ENCODE measurements around the gene MAGEF1. TPM values are rescaled to one million over a fixed set of nuclear protein-coding genes. Genes with fewer than 3 reads are reported as not detected.

MAGEF1 gene
- total and polyA plus RNA-seq, 12 donors, result 20.1 to 33.9 (median 30.5) TPM

DNA sequence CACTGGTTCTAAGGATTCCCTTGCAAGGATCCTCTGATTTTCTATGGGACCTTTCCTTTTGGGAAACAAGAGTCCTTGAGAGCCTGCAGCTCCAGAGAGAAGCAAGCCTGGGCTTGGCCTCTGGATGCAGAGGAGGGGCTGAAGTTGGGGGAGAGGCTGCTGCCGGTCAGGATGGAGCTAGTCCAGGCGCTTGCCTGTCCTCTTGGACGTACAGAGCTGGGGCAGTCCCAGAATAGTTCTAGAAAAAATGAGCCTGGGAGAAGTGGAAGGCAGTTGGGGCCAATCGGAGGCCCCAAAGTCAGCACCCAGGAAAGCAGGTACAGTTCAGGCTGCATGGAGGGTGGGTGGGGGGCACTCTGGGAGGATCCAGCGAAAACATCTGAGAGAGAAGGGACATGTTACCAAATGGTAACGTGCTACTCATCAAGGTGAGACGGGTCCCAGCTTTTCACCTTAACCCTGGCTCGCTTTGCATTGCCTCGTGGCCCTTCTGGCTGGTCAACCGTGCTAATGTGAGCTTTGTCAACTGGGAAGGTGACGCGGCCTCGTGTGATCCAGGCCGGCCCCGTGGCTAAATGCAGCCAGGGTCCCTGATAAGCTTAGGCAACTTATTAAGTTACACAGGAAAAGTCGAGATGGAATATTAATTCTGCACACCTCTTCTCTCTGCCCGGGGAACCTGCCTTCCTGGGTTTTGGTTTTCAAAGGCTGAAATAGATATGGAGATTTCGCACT, 38.7 kb upstream of the MAGEF1 start:
- Histone ChIP-seq H3K27me3 (peaks cover 0 to 35% (median 13%) of the 10 kb centered on the region in 7 donors), H3K4me3 (no peak overlapping the region), H3K27ac (no peak overlapping the region), H3K4me1 (peaks cover 0 to 11% (median 0%) of the 10 kb centered on the region in 9 donors), H3K36me3 (no peaks in the 10 kb centered on the region), H3K9me3 (no peaks in the 10 kb centered on the region)
- intact Hi-C loops (cut with DNase I), result no loop called here
- ATAC-seq (no peak), DNase-seq (no peak)
- 60 to 66% methylated on average over 18 of the region's 18 CpGs for WGBS, 2 donors
- TF ChIP-seq, protein P1, sequence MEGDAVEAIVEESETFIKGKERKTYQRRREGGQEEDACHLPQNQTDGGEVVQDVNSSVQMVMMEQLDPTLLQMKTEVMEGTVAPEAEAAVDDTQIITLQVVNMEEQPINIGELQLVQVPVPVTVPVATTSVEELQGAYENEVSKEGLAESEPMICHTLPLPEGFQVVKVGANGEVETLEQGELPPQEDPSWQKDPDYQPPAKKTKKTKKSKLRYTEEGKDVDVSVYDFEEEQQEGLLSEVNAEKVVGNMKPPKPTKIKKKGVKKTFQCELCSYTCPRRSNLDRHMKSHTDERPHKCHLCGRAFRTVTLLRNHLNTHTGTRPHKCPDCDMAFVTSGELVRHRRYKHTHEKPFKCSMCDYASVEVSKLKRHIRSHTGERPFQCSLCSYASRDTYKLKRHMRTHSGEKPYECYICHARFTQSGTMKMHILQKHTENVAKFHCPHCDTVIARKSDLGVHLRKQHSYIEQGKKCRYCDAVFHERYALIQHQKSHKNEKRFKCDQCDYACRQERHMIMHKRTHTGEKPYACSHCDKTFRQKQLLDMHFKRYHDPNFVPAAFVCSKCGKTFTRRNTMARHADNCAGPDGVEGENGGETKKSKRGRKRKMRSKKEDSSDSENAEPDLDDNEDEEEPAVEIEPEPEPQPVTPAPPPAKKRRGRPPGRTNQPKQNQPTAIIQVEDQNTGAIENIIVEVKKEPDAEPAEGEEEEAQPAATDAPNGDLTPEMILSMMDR (IDR thresholded peaks at IDR 0.05), result no peak

DNA sequence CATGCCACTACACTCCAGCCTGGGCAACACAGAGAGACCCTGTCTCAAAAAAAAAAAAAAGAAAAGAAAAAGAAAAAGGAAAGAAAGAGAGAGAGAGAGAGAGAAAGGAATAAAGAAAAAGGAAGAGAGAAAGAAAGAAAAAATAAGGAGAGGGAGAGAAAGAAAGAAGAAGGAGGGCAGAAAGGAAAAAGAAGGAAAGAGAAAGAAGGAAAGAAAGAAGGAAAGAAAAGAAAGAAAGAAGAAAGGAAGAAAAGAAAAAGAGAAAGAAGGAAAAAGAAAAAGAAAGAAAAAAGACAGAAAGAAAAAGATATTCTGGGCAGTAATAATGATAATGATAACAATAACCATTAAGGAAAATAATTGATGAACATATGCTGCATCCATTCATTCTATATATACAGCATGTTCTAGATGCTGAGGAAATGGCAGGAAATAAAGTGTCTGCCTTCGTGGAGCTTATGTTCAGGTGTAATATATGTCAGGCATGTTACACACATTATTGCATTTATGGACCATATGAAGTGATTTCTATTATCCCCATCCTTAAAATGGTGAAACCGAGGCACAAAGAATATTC, 37.4 kb upstream of the MAGEF1 start:
- 86 to 92% methylated on average over 2 of the region's 2 CpGs for WGBS, 2 donors
- Histone ChIP-seq H3K36me3 (no peaks in the 10 kb centered on the region), H3K27me3 (peaks cover 0 to 39% (median 13%) of the 10 kb centered on the region in 7 donors), H3K27ac (no peak overlapping the region), H3K4me3 (no peak overlapping the region), H3K4me1 (peaks cover 0 to 9% (median 0%) of the 10 kb centered on the region in 9 donors), H3K9me3 (no peaks in the 10 kb centered on the region)
- intact Hi-C loops (cut with DNase I), result no loop called here
- DNase-seq (no peak), ATAC-seq (no peak)
- TF ChIP-seq, protein P1 (IDR thresholded peaks at IDR 0.05), result no peak

DNA sequence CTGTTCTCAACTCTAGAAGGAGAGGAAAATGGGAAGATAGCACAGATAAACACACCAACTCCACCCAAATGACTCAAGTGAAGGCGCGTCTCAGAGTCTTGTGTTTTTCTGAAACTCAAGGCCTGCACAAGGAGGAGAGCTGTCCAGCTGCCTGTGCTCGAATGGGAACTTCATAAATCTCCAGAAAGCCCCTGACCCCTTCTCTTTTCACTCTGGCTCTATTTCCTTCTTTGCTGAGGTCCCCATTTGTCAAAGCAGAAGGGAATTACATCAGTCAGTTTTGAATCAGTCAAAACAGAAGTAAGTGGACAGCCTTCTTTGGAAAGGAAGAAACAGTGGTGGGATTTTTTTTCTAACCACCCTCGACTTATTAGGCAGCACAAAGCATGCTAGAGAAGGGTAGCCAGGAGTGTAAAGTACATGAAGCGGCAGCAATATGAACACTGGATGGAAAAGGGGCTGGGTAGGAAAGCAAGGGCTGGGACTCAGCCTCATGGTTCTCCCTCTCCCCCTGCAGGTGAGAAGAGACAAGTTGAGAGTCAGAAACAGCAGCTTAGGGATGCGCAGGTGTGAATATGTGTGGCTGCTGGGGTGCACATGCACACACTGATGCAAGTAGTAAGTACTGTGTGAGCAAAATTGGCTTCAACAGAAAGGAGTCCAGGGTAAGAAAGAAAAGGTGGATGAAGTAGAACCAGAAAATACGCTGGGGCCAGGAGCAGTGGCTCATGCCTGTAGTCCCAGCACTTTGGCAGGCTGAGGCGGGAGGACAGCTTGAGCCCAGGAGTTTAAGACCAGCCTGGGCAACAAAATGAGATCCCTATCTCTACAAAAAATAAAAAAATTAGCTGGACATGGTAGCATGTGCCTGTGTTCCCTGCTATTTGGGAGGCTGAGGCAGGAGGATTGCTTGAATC, 36.6 kb upstream of the MAGEF1 start:
- TF ChIP-seq, protein P1 (IDR thresholded peaks at IDR 0.05), result peak in 2 of 9 donors; percentile 11 to 16
- 76 to 81% methylated on average over 8 of the region's 8 CpGs for WGBS, 2 donors
- ATAC-seq, result peak in 6 of 8 donors; percentile 35 to 68 (median 53)
- Histone ChIP-seq H3K27ac (peak overlapping the region in 3 of 10 donors; percentile 7 to 71 (median 30)), H3K27me3 (peaks cover 0 to 39% (median 13%) of the 10 kb centered on the region in 7 donors), H3K4me1 (peaks cover 0 to 9% (median 0%) of the 10 kb centered on the region in 9 donors), H3K4me3 (no peak overlapping the region), H3K9me3 (no peaks in the 10 kb centered on the region), H3K36me3 (no peaks in the 10 kb centered on the region)
- no peak for DNase-seq
- intact Hi-C loops (cut with DNase I), result no loop called here
